ENCODE data around the gene TMEM178A. TPM values are rescaled to one million over a fixed set of nuclear protein-coding genes. Genes with fewer than 3 reads are reported as not detected.

Gene TMEM178A
- polyA plus RNA-seq, 3 donors = 0.15 TPM; not detected in 2

GRCh38 chr2:39762448-39762847 lies 96.7 kb downstream of the TMEM178A start:
- no peak overlapping the region for H2AFZ ChIP-seq (ENCODE audit: insufficient read depth, low read depth, low read length, poor library complexity, severe bottlenecking)
- no peaks in the 10 kb centered on the region for H3K4me1 ChIP-seq (ENCODE audit: control insufficient read depth in 1 of 2, insufficient read depth in 2 of 2, low read length in 2 of 2)
- no peak for DNase-seq
- H3K9me3 ChIP-seq (replicated peaks in 1 of 2; ENCODE audit: control insufficient read depth in 1 of 2, insufficient read depth in 1 of 2, low read length in 2 of 2) = no peaks in the 10 kb centered on the region
- no peaks in the 10 kb centered on the region for H3K27me3 ChIP-seq (ENCODE audit: control insufficient read depth in 2 of 2, insufficient read depth in 2 of 2, low read length in 2 of 2)
- H3K27me3 Mint-ChIP-seq (ENCODE audit: low read depth in 3 of 3) = no peaks in the 10 kb centered on the region
- no peak overlapping the region for H3K27ac Mint-ChIP-seq
- no peak overlapping the region for H3K4me3 ChIP-seq (replicated peaks in 1 of 3; ENCODE audit: low read depth in 2 of 3, low read length in 3 of 3)
- H3K27ac ChIP-seq (ENCODE audit: low read depth in 1 of 2, low read length in 2 of 2) = no peak overlapping the region
- no peak for TF ChIP-seq CTCF (IDR thresholded peaks at IDR 0.05)
- H3K9ac ChIP-seq (ENCODE audit: insufficient read depth, low read length, poor library complexity, severe bottlenecking) = no peak overlapping the region
- peaks cover 56 to 86% of the 10 kb centered on the region in 2 donors for H3K36me3 ChIP-seq (replicated peaks in 1 of 2; ENCODE audit: control insufficient read depth in 1 of 2, insufficient read depth in 2 of 2, low read length in 2 of 2)
- no peaks in the 10 kb centered on the region for H3K9me3 Mint-ChIP-seq
- no peak overlapping the region for H3K4me3 Mint-ChIP-seq
- H3K4me2 ChIP-seq (replicated peaks; ENCODE audit: extremely low read depth, low read length, poor library complexity, severe bottlenecking) = no peak overlapping the region
- intact Hi-C loops (cut with micrococcal nuclease) = no loop called here
- no peaks in the 10 kb centered on the region for H4K20me1 ChIP-seq (ENCODE audit: insufficient read depth, low read length)
- H3K36me3 Mint-ChIP-seq = peaks cover 67 to 70% of the 10 kb centered on the region in 2 donors
- no peaks in the 10 kb centered on the region for H3K79me2 ChIP-seq (ENCODE audit: insufficient read depth, low read length)
- H3K4me1 Mint-ChIP-seq = peaks cover 7% of the 10 kb centered on the region
- no CpG with 5 or more reads among the region's 2 CpGs for WGBS (ENCODE audit: insufficient coverage)

Other genes starting within 250 kb of the TMEM178A start
- 1 to 10 TPM; 1.0 to 8.0 (median 4.0) TPM for gene MAP4K3, start 228.6 kb upstream of the TMEM178A start, polyA plus RNA-seq
- gene THUMPD2, start 113.3 kb downstream of the TMEM178A start, polyA plus RNA-seq = 1 to 10 TPM; 2.8 to 5.9 (median 4.2) TPM